OCI-LY7 (cell line): ENCODE measurements around the gene AMFR.

Source experiments
- EZH2phosphoT487 ChIP-seq: fragments of 200-600 bp; sonication (generic); IDR thresholded peaks from 2 replicates; pipeline ENCODE4 v1.6.1; 2018; ENCODE audit warnings: low read depth, borderline replicate concordance, mild to moderate bottlenecking, mixed run types, antibody characterized with exemption, low read length, moderate library complexity, mixed read lengths
- TF ChIP-seq, protein P1 (sequence below): fragments of 200-600 bp; sonication (generic); conservative IDR thresholded peaks from 2 replicates; pipeline ENCODE4 v1.5.1; 2014; ENCODE audit warnings: mild to moderate bottlenecking, antibody characterized with exemption, low read length, moderate library complexity, mixed read lengths

DNA sequence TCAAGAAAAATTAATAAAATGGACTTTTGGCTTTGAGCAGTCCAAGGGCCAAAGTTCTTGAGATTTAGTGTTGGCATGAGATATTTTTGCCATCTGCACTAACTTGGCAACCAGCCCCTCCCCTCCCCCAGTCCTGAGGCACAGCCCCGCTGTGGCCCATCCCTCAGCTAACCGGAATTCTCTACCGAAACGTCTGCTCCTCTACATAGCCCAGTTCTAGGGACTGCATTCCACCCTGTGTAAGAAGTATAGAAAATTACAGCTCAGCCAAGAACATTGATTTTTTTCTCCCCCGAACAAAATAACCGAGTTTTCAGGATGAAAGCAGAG lies 97.5 kb downstream of the AMFR start:
- TF ChIP-seq EZH2phosphoT487, result no peak
- TF ChIP-seq, protein P1, sequence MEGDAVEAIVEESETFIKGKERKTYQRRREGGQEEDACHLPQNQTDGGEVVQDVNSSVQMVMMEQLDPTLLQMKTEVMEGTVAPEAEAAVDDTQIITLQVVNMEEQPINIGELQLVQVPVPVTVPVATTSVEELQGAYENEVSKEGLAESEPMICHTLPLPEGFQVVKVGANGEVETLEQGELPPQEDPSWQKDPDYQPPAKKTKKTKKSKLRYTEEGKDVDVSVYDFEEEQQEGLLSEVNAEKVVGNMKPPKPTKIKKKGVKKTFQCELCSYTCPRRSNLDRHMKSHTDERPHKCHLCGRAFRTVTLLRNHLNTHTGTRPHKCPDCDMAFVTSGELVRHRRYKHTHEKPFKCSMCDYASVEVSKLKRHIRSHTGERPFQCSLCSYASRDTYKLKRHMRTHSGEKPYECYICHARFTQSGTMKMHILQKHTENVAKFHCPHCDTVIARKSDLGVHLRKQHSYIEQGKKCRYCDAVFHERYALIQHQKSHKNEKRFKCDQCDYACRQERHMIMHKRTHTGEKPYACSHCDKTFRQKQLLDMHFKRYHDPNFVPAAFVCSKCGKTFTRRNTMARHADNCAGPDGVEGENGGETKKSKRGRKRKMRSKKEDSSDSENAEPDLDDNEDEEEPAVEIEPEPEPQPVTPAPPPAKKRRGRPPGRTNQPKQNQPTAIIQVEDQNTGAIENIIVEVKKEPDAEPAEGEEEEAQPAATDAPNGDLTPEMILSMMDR, result no peak
